Measurements from ENCODE around the gene TM9SF2.
"Not testable (repeated sequence)": the region's sequence is repeated elsewhere in the genome, so short reads cannot be mapped to it uniquely, and the experiment has no call there.

TM9SF2 gene

DNA sequence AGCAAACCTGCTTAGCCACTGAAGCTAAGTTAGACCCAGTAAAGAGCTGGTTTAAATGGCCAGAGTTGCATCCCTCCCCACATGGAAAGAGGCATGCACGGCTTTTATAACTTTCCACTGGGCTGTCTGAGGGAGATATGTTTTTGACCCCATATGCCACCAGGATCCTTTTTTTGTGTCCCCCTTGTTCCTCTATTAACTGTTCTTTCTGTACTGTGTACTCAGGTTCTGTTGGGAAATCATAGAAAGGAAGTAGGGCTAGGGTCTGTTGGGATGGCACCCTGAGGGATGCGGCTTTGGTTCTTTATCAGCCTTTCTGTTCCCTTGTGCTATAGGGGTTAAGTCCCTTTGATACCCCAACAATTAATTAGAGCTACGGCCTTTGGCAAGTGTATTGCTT, 12.2 kb upstream of the TM9SF2 start:
- CTCF ChIA-PET: interaction anchor here (0.6 kb wide), 1 partner anchor 984 kb away, joined by 6 read pairs; no protein-coding TSS in a partner anchor
- DNase-seq (ENCODE audit: extremely low spot score): no peak
- POLR2A ChIA-PET: no interaction called here
- TF ChIP-seq SUZ12 (IDR thresholded peaks at IDR 0.05): no peak
- TF ChIP-seq ZNF384 (IDR thresholded peaks at IDR 0.05): no peak
- TF ChIP-seq NFRKB (IDR thresholded peaks at IDR 0.05): no peak
- TF ChIP-seq SP1 (IDR thresholded peaks at IDR 0.05): no peak
- TF ChIP-seq L3MBTL2 (conservative IDR thresholded peaks at IDR 0.05): no peak
- TF ChIP-seq, protein P1, sequence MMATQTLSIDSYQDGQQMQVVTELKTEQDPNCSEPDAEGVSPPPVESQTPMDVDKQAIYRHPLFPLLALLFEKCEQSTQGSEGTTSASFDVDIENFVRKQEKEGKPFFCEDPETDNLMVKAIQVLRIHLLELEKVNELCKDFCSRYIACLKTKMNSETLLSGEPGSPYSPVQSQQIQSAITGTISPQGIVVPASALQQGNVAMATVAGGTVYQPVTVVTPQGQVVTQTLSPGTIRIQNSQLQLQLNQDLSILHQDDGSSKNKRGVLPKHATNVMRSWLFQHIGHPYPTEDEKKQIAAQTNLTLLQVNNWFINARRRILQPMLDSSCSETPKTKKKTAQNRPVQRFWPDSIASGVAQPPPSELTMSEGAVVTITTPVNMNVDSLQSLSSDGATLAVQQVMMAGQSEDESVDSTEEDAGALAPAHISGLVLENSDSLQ (IDR thresholded peaks at IDR 0.05): no peak
- TF ChIP-seq FOXM1 (IDR thresholded peaks at IDR 0.05; ENCODE audit: borderline replicate concordance): no peak
- TF ChIP-seq BHLHE40 (IDR thresholded peaks at IDR 0.05; ENCODE audit: borderline replicate concordance): no peak
- TF ChIP-seq FOXK2 (IDR thresholded peaks at IDR 0.05): no peak
- TF ChIP-seq ELF4 (IDR thresholded peaks at IDR 0.05): no peak
- TF ChIP-seq HDGF (IDR thresholded peaks at IDR 0.05; ENCODE audit: borderline replicate concordance): no peak
- no peak for TF ChIP-seq LEF1 (IDR thresholded peaks at IDR 0.05; ENCODE audit: borderline replicate concordance)
- TF ChIP-seq FOXA1 (IDR thresholded peaks at IDR 0.05): no peak
- TF ChIP-seq ARNT (IDR thresholded peaks at IDR 0.05): no peak
- no peak for TF ChIP-seq CTBP1 (IDR thresholded peaks at IDR 0.05; ENCODE audit: borderline replicate concordance)
- TF ChIP-seq TARDBP (IDR thresholded peaks at IDR 0.05): no peak

DNA sequence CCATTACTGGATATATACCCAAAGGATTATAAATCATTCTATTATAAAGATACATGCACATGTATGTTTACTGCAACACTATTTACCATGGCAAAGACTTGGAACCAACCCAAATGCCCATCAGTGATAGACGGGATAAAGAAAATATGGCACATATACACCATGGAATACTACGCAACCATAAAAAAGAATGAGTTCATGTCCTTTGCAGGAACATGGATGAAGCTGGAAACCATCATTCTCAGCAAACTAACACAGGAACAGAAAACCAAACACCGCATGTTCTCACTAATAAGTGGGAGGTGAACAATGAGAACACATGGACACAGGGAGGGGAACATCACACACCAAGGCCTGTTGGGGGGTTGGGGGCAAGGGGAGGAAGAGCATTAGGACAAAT, 9.5 kb upstream of the TM9SF2 start:
- CTCF ChIA-PET: not testable (repeated sequence)

DNA sequence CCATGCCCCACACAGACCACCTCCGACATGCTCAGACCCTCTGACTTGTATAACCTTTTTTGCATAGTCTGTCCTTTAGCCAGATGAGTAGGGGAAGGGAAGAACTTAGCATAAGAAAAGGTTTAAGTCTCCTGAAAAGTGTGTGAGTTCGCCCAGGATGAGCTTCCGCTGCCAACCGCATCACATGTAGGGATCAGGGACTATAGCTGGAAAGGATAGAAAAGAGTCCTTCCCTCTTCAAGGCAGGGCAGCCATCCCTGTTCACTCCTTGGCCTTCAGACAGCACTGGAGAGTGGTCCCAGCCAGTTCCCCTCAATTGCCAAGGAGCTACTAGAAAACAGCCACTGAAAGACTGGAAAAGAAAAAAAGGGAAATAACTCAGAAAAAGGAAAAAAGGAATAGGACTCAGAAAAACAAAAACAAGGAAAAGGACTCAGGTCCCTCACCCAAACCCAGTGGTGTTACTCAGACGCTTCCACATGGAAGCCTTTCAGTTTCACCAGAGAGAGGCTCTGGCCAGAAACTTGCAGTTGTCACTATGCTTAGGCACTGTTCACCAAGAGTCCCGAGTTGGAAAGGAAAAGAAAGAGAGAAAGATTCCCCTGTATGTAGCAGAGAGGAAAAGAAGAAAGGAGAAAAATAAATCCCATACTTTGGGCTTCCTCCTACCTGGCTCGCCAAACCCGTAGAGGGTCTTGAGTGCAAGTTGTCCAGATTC, 5.6 kb upstream of the TM9SF2 start:
- CTCF ChIA-PET: interaction anchor here (0.6 kb wide), 1 partner anchor 480 kb away, joined by 4 read pairs; no protein-coding TSS in a partner anchor
- no peak for DNase-seq (ENCODE audit: extremely low spot score)
- POLR2A ChIA-PET: no interaction called here
- TF ChIP-seq TARDBP (IDR thresholded peaks at IDR 0.05): no peak
- TF ChIP-seq FOXA1 (IDR thresholded peaks at IDR 0.05): no peak
- TF ChIP-seq, protein P1 (IDR thresholded peaks at IDR 0.05): no peak
- no peak for TF ChIP-seq BHLHE40 (IDR thresholded peaks at IDR 0.05; ENCODE audit: borderline replicate concordance)

More for the DNA sequence above, 9.5 kb upstream of the TM9SF2 start:
- DNase-seq (ENCODE audit: extremely low spot score); POLR2A ChIA-PET: not testable (repeated sequence)

DNA sequence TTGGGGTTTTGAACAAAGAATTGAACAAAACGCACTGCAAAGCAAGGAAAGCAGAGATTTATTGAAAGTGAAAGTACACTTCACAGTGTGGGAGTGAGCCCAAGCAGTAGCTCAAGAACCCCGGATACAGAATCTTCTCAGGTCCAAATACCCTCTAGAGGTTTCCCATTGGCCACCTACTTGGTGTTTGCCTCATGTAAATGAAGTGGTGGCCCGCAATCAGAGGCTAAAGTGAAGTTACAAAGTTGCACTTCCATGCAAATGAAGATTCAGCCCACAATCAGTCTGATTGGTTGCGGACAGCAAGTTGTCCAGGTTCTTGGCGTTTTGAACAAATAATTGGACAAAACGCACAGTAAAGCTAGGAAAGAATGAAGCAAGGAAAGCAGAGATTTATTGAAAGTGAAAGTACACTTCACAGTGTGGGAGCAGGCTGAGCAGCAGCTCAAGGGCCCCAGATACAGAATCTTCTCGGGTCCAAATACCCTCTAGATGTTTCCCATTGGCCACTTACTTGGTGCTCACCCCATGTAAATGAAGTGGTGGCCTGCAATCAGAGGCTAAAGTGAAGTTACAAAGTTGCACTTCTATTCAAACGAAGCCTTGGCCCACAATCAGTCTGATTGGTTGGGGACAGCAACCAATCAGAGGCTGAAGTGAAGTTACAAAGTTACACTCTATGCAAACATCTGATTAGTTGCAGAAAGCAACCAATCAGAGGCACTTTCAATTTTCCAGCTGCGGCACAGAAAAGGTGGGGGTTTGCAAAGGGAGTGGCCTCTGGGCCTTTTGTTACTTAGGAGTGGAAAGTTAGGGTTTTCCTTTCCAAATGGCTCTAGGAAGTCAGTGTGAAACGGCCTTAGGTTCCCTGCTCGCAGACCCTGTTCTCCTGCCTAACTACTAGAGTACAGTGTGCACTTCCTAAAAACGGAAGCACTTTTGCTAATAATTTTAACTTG, 4.8 kb upstream of the TM9SF2 start:
- DNase-seq (ENCODE audit: extremely low spot score): no peak
- TF ChIP-seq SP1 (IDR thresholded peaks at IDR 0.05): no peak
- no peak for TF ChIP-seq TARDBP (IDR thresholded peaks at IDR 0.05)
- TF ChIP-seq LEF1 (IDR thresholded peaks at IDR 0.05; ENCODE audit: borderline replicate concordance): no peak
- no peak for TF ChIP-seq CTBP1 (IDR thresholded peaks at IDR 0.05; ENCODE audit: borderline replicate concordance)
- TF ChIP-seq, protein P1 (IDR thresholded peaks at IDR 0.05): no peak
- no peak for TF ChIP-seq FOXM1 (IDR thresholded peaks at IDR 0.05; ENCODE audit: borderline replicate concordance)
- no peak for TF ChIP-seq BHLHE40 (IDR thresholded peaks at IDR 0.05; ENCODE audit: borderline replicate concordance)
- no peak for TF ChIP-seq L3MBTL2 (conservative IDR thresholded peaks at IDR 0.05)
- TF ChIP-seq SUZ12 (IDR thresholded peaks at IDR 0.05): no peak
- no peak for TF ChIP-seq NFRKB (IDR thresholded peaks at IDR 0.05)
- no peak for TF ChIP-seq FOXA1 (IDR thresholded peaks at IDR 0.05)
- no peak for TF ChIP-seq ARNT (IDR thresholded peaks at IDR 0.05)
- no peak for TF ChIP-seq ZNF384 (IDR thresholded peaks at IDR 0.05)
- TF ChIP-seq FOXK2 (IDR thresholded peaks at IDR 0.05): no peak
- no peak for TF ChIP-seq HDGF (IDR thresholded peaks at IDR 0.05; ENCODE audit: borderline replicate concordance)
- no peak for TF ChIP-seq ELF4 (IDR thresholded peaks at IDR 0.05)
- POLR2A ChIA-PET: no interaction called here
- CTCF ChIA-PET: no interaction called here

DNA sequence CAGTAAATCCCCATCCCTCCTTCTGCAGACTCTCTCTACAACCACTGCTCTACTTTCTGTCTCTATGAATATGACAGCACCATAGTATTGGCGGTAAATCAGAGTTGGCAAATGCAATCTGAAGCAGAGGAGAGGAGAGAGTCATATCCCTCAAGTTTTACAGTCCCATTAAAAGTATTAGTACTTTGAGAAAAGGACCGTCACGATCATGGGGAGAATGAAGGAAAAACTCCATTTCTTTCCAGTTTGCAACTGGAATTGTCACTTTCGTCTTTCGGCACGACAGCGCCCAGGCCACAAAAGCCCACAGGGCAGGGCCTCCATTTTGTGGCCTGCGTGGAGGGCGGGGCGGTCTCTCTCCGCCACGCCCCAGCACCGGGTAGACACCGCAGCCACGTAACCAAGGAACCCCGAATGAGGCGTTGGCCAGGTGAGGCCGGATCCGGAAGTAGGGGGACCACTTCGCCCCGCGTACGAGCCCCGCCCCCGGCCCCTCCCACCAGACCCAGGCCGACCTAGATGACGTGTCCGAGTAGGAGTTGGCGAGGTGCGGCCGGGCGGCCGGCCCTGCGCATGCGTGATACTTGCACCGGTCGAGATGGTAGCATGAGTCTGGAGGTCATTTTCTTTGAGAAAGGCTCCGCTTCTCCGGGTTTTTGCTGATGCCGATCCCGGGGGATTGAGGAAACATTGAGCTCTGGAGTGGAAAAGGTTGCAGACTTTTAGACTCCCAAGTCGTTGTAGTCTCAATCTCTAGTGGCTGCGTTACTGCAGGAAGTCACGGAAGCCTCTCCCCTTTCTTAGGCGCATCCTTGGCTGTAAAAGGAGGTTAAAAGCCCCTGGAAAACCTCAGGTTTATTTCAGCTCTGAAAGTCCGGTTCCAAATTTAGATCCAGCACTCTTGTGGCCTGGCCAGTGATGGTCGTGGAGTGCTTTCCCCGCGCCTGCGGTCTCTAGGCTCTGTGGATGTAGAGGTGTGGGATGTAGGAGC, 2.8 kb upstream of the TM9SF2 start:
- ChIA-PET POLR2A (interaction anchor here (0.6 to 1.0 kb wide), 7 partner anchors 8 to 473 kb away, joined by 3 to 7 read pairs (median 3); partner anchors contain the start of genes UBAC2 and ZIC5), CTCF (interaction anchor here (0.6 kb wide), 1 partner anchor 154 kb away, joined by 3 read pairs; no protein-coding TSS in a partner anchor)
- DNase-seq (ENCODE audit: extremely low spot score): peak; percentile 94
- TF ChIP-seq L3MBTL2 (conservative IDR thresholded peaks at IDR 0.05): peak; percentile 64
- TF ChIP-seq ELF4 (IDR thresholded peaks at IDR 0.05): peak; percentile 56
- no peak; the same call in 1 of the 2 replicates for TF ChIP-seq NFRKB (IDR thresholded peaks at IDR 0.05)
- TF ChIP-seq, protein P1 (IDR thresholded peaks at IDR 0.05): 0 out of 2 replicates have a peak, but pooled peaks have one; percentile 50

All from HEK293T (cell line).